Spleen (tissue), 11 donors: ENCODE results near the gene GID8. TPM values are rescaled to one million over a fixed set of nuclear protein-coding genes. Genes with fewer than 3 reads are reported as not detected.

ENCODE experiments used
- DNase-seq: peaks from one replicate; pipeline ENCODE4 v3.0.0-alpha.2; 2020
- H3K27ac ChIP-seq, 8 donors: fragments of 200-600 bp; sonication (generic) in 7 of 8; 1 replicate in 4 of 8; 2 replicates in 4 of 8; pipeline versions ENCODE4 v1.5.0 to v1.8.0; 2016 to 2021; ENCODE audit warnings: inconsistent platforms in 4 of 8, mild to moderate bottlenecking in 4 of 8, moderate library complexity in 1 of 8
- H3K27me3 ChIP-seq, 7 donors: fragments of 200-600 bp; sonication (generic) in 6 of 7; replicated peaks in 1 of 7; 1 replicate in 4 of 7; 2 replicates in 3 of 7; pipeline versions ENCODE4 v1.5.0 to v1.8.0; 2016 to 2021; ENCODE audit warnings: inconsistent platforms in 3 of 7, mild to moderate bottlenecking in 1 of 7
- H3K36me3 ChIP-seq, 6 donors: fragments of 200-600 bp; sonication (generic) in 5 of 6; 1 replicate in 4 of 6; 2 replicates in 2 of 6; pipeline versions ENCODE4 v1.5.0 to v1.8.0; 2016 to 2021; ENCODE audit warnings: inconsistent platforms in 2 of 6
- H3K4me1 ChIP-seq, 6 donors: fragments of 200-600 bp; sonication (generic) in 5 of 6; 1 replicate in 3 of 6; 2 replicates in 3 of 6; pipeline versions ENCODE4 v1.5.0 to v1.8.0; 2016 to 2021; ENCODE audit warnings: inconsistent platforms in 3 of 6
- H3K4me3 ChIP-seq, 8 donors: fragments of 200-600 bp; sonication (generic) in 7 of 8; 1 replicate in 4 of 8; 2 replicates in 4 of 8; pipeline versions ENCODE4 v1.5.0 to v1.8.0; 2016 to 2021; ENCODE audit warnings: inconsistent platforms in 4 of 8, mild to moderate bottlenecking in 4 of 8, moderate library complexity in 2 of 8
- H3K9me3 ChIP-seq, 8 donors: fragments of 200-600 bp; sonication (generic) in 7 of 8; 1 replicate in 4 of 8; 2 replicates in 4 of 8; pipeline versions ENCODE4 v1.5.0 to v1.8.0; 2016 to 2021; ENCODE audit warnings: inconsistent platforms in 4 of 8
- CTCF ChIP-seq, 11 experiments: fragments of 200-600 bp in 7 of 11; fragments of 450-650 bp in 4 of 11; sonication (generic) in 4 of 11; IDR thresholded peaks in 8 of 11; conservative IDR thresholded peaks in 3 of 11; 1 replicate in 7 of 11; 2 replicates in 4 of 11; pipeline versions ENCODE4 v1.4.0 to v1.8.0; 2016 to 2021; ENCODE audit warnings: antibody characterized with exemption in 11 of 11, inconsistent platforms in 4 of 11, mild to moderate bottlenecking in 1 of 11
- POLR2A ChIP-seq, 3 donors: fragments of 450-650 bp; IDR thresholded peaks; one replicate each; pipeline ENCODE4 v1.5.1; 2017; ENCODE audit warnings: antibody characterized with exemption in 3 of 3, mild to moderate bottlenecking in 1 of 3
- POLR2AphosphoS5 ChIP-seq, 3 donors: sonication (generic); formaldehyde crosslinking; IDR thresholded peaks; one replicate each; pipeline ENCODE4 v1.5.1; 2017; ENCODE audit warnings: antibody characterized with exemption in 3 of 3
- WGBS, 5 donors: extraction: QIAGEN DNeasy Blood & Tissue Kit in 3 of 5; methylation state at CpG; one replicate each; pipeline versions ENCODE4 v1.1.5 to v1.1.7; 2013 to 2018; 5-methylcytosine and 5-hydroxymethylcytosine counted together
- intact Hi-C: fragments of 100-400 bp; cut with DNase I; formaldehyde crosslinking; loops from one replicate; pipeline ENCODE4 v1.15.0; 2023; ENCODE audit warnings: low total_unique reads
- polyA plus RNA-seq, 3 donors: library from polyadenylated mRNA; stranded (reverse); fragments of 200-250 nt; gene quantifications; one replicate each; pipeline ENCODE4 v1.2.1, GENCODE V29; 2013
- total RNA-seq, 7 donors: library from RNA; depleted of rRNA in 3 of 7; stranded (reverse); fragments of >200 nt in 3 of 7; fragmentation: NEBNext Ultra II Directional in 4 of 7; extraction: Animal tissue kit (Norgen Biotek cat#: 25700) in 4 of 7; gene quantifications; one replicate each; pipeline versions ENCODE4 v1.1.0 to v1.2.1, GENCODE V29; 2016 to 2021
- donor health status: healthy with polysubstance abuse.
- donor health status: DM: no; HTN: no; CAD: no; lungs with moderate emphysema.
- donor health status: DM: no; HTN: no; CAD: no.
- donor health status: Bipolar disorder and iron deficiency.
- donor health status: healthy.
- donor health status: DM: no; HTN: no; CAD: no.
- donor health status: DM: yes; HTN: yes; CAD: no.

The GID8 gene
- total and polyA plus RNA-seq, 10 donors, result 9.7 to 33.3 (median 28.1) TPM

GRCh38 chr20:62907384-62908317 is 30.3 kb upstream of the GID8 start:
- Histone ChIP-seq H3K9me3 (no peaks in the 10 kb centered on the region), H3K4me3 (no peak overlapping the region), H3K27ac (no peak overlapping the region), H3K27me3 (no peaks in the 10 kb centered on the region), H3K4me1 (peaks cover 1 to 36% (median 8%) of the 10 kb centered on the region in 6 donors), H3K36me3 (peaks cover 15 to 100% (median 100%) of the 10 kb centered on the region in 6 donors)
- intact Hi-C loops, result no loop called here
- TF ChIP-seq POLR2A (IDR thresholded peaks at IDR 0.05) (no peak), CTCF (IDR thresholded peaks at IDR 0.05 in 8 of 11, conservative IDR thresholded peaks at IDR 0.05 in 3 of 11) (peak in 8 of 11 experiments; percentile 21 to 66 (median 50)), POLR2AphosphoS5 (IDR thresholded peaks at IDR 0.05) (peak in 1 of 3 donors; percentile 21)
- DNase-seq, result no peak
- 67 to 74% (median 71%) methylated on average over 16 of the region's 16 CpGs for WGBS, 5 donors

DNA sequence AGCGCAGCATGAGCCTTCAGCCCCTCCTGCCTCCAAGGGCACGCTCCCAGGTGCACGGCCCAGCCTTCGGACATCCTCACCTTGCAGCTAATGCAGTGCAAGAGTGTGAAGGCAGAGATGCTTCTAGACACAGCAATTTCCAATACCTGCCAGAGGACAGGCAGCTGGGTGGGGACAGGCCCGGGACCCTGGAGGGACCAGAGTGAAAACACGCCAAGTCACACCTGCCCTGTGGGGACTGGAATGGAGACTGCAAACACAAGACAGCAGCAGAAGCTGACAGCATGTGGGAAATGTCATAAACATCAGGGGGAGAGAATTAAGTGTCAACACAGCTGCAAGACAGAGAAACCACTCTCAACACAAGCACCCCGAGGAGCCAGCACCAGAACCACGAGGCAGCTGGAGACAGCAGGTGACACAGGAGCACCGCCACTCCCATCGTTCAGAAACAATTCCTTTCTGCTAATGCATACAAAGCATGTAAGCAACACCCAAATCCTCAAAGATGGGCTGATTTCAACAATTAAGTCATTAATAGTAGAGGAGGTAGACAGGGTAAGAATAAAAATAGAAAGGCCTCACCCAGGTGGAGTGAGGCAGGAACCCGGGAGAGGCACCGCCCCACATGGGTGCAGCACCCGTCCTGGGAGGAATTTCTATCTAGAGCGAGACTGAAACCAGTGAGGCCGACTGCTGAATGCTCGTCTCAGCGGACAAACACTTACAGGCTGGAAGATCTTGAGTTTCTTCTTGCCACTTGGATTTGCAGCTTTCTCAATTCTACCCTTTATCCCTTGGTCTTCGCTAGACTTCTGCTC is 28.8 kb upstream of the GID8 start:
- intact Hi-C loops, result no loop called here
- Histone ChIP-seq H3K4me1 (peaks cover 16 to 51% (median 23%) of the 10 kb centered on the region in 6 donors), H3K36me3 (peaks cover 15 to 100% (median 97%) of the 10 kb centered on the region in 6 donors), H3K9me3 (no peaks in the 10 kb centered on the region), H3K4me3 (no peak overlapping the region), H3K27ac (no peak overlapping the region), H3K27me3 (no peaks in the 10 kb centered on the region)
- 87 to 89% (median 88%) methylated on average over 18 of the region's 18 CpGs for WGBS, 5 donors
- no peak for DNase-seq
- TF ChIP-seq CTCF (IDR thresholded peaks at IDR 0.05 in 8 of 11, conservative IDR thresholded peaks at IDR 0.05 in 3 of 11) (no peak), POLR2A (IDR thresholded peaks at IDR 0.05) (no peak), POLR2AphosphoS5 (IDR thresholded peaks at IDR 0.05) (peak in 1 of 3 donors; percentile 48)

DNA sequence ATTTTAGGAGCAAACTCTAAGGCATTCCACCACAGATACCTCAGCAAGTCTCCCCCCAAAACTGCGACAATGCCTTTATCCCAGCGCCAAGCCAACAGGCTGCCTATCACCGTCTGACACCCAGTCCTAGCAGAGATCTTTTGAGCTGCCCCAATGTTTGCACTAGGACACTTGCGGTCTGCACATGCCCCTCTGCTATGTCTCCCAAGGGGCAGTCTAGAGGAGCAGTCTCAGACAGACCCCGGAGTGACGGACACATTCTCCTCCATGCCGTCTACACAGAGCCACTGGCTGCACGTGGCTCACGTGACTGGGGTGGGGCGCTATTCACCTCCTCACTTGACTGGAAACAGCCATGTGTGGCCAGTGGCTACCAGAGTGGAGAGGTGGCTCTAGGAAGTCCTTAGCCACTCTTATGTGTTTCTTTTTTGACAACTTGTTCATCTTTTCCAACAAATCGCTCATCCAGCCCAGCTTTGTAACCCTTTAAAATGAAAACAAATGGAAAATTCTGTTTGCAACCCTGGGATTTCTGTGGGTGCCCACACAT is 27.7 kb upstream of the GID8 start:
- no peak for DNase-seq
- Histone ChIP-seq H3K27ac (no peak overlapping the region), H3K9me3 (no peaks in the 10 kb centered on the region), H3K4me1 (peaks cover 19 to 62% (median 34%) of the 10 kb centered on the region in 6 donors), H3K4me3 (no peak overlapping the region), H3K36me3 (peaks cover 15 to 92% (median 86%) of the 10 kb centered on the region in 6 donors), H3K27me3 (no peaks in the 10 kb centered on the region)
- TF ChIP-seq POLR2AphosphoS5 (IDR thresholded peaks at IDR 0.05) (peak in 1 of 3 donors; percentile 4), POLR2A (IDR thresholded peaks at IDR 0.05) (no peak)
- intact Hi-C loops, result no loop called here
- WGBS, 5 donors, result 91 to 96% (median 94%) methylated on average over 11 of the region's 11 CpGs

- peaks cover 9 to 85% (median 79%) of the 10 kb centered on the region in 6 donors for H3K36me3 ChIP-seq
Measured at GRCh38 chr20:62910777-62911497, 27.0 kb upstream of the GID8 start.

More at GRCh38 chr20:62910777-62911497, 27.0 kb upstream of the GID8 start:
- no peak for TF ChIP-seq CTCF (IDR thresholded peaks at IDR 0.05 in 8 of 11, conservative IDR thresholded peaks at IDR 0.05 in 3 of 11)
- TF ChIP-seq POLR2AphosphoS5 (IDR thresholded peaks at IDR 0.05), result peak in 2 of 3 donors; percentile 28 to 73
- no peak overlapping the region for H3K4me3 ChIP-seq
- no peak overlapping the region for H3K27ac ChIP-seq
- no peaks in the 10 kb centered on the region for H3K9me3 ChIP-seq
- no peaks in the 10 kb centered on the region for H3K27me3 ChIP-seq
- peaks cover 23 to 68% (median 41%) of the 10 kb centered on the region in 6 donors for H3K4me1 ChIP-seq
- intact Hi-C loops, result no loop called here
- no peak for DNase-seq
- WGBS, 5 donors, result 92 to 95% (median 94%) methylated on average over 38 to 45 of the region's 45 CpGs
